ENCODE results near the gene MS4A3. TPM values are rescaled to one million over a fixed set of nuclear protein-coding genes. Genes with fewer than 3 reads are reported as not detected.
"Not testable (repeated sequence)": the region's sequence is repeated elsewhere in the genome, so short reads cannot be mapped to it uniquely, and the experiment has no call there.

Gene MS4A3
- total RNA-seq, 1 experiment from 2014 or later = not detected

DNA sequence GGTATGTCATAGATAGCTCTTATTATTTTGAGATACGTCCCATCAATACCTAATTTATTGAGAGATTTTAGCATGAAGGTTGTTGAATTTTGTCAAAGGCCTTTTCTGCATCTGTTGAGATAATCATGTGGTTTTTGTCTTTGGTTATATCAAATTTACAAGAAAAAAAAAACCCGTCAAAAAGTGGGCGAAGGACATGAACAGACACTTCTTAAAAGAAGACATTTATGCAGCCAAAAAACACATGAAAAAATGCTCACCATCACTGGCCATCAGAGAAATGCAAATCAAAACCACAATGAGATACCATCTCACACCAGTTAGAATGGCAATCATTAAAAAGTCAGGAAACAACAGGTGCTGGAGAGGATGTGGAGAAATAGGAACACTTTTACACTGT is 5.6 kb upstream of the MS4A3 start:
- H3K36me3 Mint-ChIP-seq (ENCODE audit: insufficient read depth in 1 of 3, low read depth in 3 of 3); H2BK12ac ChIP-seq (ENCODE audit: insufficient read length, low read depth, low read length); H3K27me3 ChIP-seq (ENCODE audit: insufficient read depth, low read length); H2BK5ac ChIP-seq (ENCODE audit: insufficient read length, low read length); DNase-seq; H2AK5ac ChIP-seq (ENCODE audit: insufficient read length, low read length); H3K23me2 ChIP-seq (ENCODE audit: insufficient read length, low read depth, low read length, poor library complexity, severe bottlenecking); H3K4ac ChIP-seq (ENCODE audit: low read depth, low read length); H3K4me1 Mint-ChIP-seq; H3K79me1 ChIP-seq (ENCODE audit: insufficient read depth, low read depth, low read length, poor library complexity, severe bottlenecking); H2BK20ac ChIP-seq (ENCODE audit: low read depth, low read length, poor library complexity, severe bottlenecking); H2BK120ac ChIP-seq (ENCODE audit: low read depth, low read length, poor library complexity, severe bottlenecking); H3K23ac ChIP-seq (ENCODE audit: insufficient read length, low read depth, low read length); H3K4me2 ChIP-seq (ENCODE audit: insufficient read depth, insufficient read length, low read length); H2AFZ ChIP-seq (ENCODE audit: low read length); H4K5ac ChIP-seq (ENCODE audit: insufficient read length, low read depth, low read length); H3K4me1 ChIP-seq (ENCODE audit: insufficient read depth, low read length); H3K9ac ChIP-seq (ENCODE audit: extremely low read depth, insufficient read length, low read length); H3K27ac ChIP-seq (ENCODE audit: insufficient read length, low read depth, low read length); H3K18ac ChIP-seq (ENCODE audit: insufficient read length, low read depth, low read length); H4K91ac ChIP-seq (ENCODE audit: insufficient read length, low read depth, low read length); H3K27ac Mint-ChIP-seq; H3K27me3 Mint-ChIP-seq (ENCODE audit: low read depth); H4K8ac ChIP-seq (replicated peaks; ENCODE audit: insufficient read length, low read depth, low read length); H3K9me3 Mint-ChIP-seq; H3T11ph ChIP-seq (ENCODE audit: low read length); H3K9me3 ChIP-seq (ENCODE audit: control insufficient read depth, low read depth, low read length); H3K79me2 ChIP-seq (ENCODE audit: insufficient read depth, low read length); H2BK15ac ChIP-seq (ENCODE audit: low read depth, low read length); H3K56ac ChIP-seq (ENCODE audit: insufficient read length, low read depth, low read length); H4K20me1 ChIP-seq (ENCODE audit: control insufficient read depth, insufficient read depth, insufficient read length); H3K14ac ChIP-seq (ENCODE audit: insufficient read depth, low read length); H3K4me3 Mint-ChIP-seq: not testable (repeated sequence)
- no CpG with 5 or more reads among the region's 3 CpGs for WGBS (ENCODE audit: extremely low coverage, insufficient read length, low lambda C conversion rate)

All from H9 (cell line).